GM12874 (cell line): ENCODE data around the gene EBF4.

Source experiments
- TF ChIP-seq, protein P1 (sequence below): IDR thresholded peaks from 2 replicates; pipeline ENCODE4 v1.5.1; 2011; ENCODE audit warnings: low read depth, mild to moderate bottlenecking, control low read depth, low read length, moderate library complexity; ENCODE audit not compliant: insufficient read depth

The EBF4 gene

GRCh38 chr20:2807019-2807418 lies 114.4 kb downstream of the EBF4 start:
- TF ChIP-seq, protein P1, sequence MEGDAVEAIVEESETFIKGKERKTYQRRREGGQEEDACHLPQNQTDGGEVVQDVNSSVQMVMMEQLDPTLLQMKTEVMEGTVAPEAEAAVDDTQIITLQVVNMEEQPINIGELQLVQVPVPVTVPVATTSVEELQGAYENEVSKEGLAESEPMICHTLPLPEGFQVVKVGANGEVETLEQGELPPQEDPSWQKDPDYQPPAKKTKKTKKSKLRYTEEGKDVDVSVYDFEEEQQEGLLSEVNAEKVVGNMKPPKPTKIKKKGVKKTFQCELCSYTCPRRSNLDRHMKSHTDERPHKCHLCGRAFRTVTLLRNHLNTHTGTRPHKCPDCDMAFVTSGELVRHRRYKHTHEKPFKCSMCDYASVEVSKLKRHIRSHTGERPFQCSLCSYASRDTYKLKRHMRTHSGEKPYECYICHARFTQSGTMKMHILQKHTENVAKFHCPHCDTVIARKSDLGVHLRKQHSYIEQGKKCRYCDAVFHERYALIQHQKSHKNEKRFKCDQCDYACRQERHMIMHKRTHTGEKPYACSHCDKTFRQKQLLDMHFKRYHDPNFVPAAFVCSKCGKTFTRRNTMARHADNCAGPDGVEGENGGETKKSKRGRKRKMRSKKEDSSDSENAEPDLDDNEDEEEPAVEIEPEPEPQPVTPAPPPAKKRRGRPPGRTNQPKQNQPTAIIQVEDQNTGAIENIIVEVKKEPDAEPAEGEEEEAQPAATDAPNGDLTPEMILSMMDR: no peak

DNA sequence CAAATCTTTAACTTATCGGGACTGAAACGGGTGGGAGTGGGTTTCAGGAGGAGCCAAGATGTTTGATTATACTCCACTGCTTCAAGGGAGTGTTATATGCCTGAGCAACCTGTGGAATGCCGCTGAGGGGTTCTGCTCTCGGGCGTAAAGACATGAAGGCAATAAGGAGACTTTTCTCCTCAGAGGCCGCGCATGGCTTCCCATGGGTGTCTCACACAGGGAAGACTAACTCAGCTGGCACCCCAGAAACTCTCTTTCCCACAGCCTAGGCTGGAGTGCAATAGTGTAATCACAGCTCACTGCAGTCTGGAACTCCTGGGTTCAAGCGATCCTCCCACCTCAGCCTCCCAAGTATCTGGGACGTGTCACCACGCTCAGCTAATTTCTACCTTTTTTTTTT lies 117.1 kb downstream of the EBF4 start:
- TF ChIP-seq, protein P1: no peak
